Retinal pigment epithelial cell (primary cell): ENCODE measurements around the gene TRIOBP.
A peak's percentile ranks its signal among the peaks of the same experiment; 100 is the strongest.
"Not testable (repeated sequence)": the region's sequence is repeated elsewhere in the genome, so short reads cannot be mapped to it uniquely, and the experiment has no call there.

Experiments used
- DNase-seq: peaks from one replicate; pipeline ENCODE4 v3.0.0-alpha.2; 2010; ENCODE audit warnings: low read depth
- H3K4me3 ChIP-seq: 2 replicates; pipeline ENCODE4 v1.5.1; 2011; ENCODE audit warnings: mild to moderate bottlenecking, low read length, control low read depth, moderate library complexity
- TF ChIP-seq, protein P1 (sequence below): conservative IDR thresholded peaks from 2 replicates; pipeline ENCODE4 v1.5.1; 2011; ENCODE audit warnings: low read depth, low read length, control low read depth, inconsistent platforms

Gene TRIOBP

DNA sequence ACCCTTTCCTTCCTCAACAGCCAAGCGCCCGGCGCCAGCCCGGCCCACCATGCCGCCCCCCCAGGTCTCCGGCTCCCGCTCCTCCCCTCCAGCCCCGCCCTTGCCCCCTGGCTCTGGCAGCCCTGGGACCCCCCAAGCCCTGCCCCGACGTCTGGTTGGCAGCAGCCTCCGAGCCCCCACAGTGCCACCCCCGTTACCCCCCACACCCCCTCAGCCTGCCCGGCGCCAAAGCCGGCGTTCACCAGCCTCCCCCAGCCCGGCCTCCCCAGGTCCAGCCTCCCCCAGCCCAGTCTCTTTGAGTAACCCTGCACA is 41.6 kb upstream of the TRIOBP start:
- DNase-seq, result no peak
- TF ChIP-seq, protein P1, sequence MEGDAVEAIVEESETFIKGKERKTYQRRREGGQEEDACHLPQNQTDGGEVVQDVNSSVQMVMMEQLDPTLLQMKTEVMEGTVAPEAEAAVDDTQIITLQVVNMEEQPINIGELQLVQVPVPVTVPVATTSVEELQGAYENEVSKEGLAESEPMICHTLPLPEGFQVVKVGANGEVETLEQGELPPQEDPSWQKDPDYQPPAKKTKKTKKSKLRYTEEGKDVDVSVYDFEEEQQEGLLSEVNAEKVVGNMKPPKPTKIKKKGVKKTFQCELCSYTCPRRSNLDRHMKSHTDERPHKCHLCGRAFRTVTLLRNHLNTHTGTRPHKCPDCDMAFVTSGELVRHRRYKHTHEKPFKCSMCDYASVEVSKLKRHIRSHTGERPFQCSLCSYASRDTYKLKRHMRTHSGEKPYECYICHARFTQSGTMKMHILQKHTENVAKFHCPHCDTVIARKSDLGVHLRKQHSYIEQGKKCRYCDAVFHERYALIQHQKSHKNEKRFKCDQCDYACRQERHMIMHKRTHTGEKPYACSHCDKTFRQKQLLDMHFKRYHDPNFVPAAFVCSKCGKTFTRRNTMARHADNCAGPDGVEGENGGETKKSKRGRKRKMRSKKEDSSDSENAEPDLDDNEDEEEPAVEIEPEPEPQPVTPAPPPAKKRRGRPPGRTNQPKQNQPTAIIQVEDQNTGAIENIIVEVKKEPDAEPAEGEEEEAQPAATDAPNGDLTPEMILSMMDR, result no peak
- no peak overlapping the region for H3K4me3 ChIP-seq

DNA sequence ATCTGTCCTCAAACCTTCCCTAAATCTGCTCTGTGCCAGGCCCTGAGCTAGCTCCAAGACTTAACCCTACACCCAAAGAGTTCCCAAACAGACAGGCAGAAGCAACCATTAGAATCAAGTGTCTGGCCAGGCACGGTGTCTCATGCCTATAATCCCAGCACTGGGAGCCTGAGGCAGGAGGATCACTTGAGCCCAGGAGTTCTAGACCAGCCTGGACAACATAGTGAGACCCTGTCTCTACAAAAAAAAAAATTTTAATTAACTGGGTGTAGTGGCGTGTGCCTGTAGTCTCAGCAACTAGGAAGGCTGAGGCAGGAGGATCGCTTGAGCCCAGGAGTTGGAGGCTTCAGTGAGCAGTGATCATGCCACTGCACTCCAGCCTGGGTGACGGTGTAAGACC is 40.3 kb upstream of the TRIOBP start:
- not testable (repeated sequence) for H3K4me3 ChIP-seq, DNase-seq

DNA sequence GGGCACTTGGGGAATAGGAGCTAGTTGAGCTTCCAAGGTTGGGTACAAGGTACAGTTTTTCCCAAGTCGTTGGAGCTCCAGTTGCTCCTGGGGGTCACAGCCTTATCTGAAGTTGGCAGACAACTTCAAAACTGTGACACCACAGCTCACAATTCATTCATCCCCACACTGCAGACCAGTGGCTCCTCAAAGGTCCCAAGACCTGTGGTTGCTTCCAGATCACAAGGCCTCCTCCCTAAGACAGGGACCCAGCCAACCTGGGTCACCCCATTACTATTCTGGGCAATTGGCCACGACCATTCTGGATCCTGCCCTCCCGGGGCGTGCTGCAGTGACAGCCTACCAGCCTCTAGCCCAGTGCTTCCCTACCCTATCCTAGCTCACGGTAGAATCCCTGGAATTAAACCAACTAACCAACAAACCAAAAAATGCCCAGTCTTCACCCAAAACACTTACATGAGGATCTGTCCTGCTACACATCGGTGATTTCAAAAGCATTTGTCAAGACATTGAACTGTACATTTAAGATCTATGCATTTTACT is 39.2 kb upstream of the TRIOBP start:
- DNase-seq, result no peak
- TF ChIP-seq, protein P1, result no peak
- peak overlapping the region; percentile 71 for H3K4me3 ChIP-seq

DNA sequence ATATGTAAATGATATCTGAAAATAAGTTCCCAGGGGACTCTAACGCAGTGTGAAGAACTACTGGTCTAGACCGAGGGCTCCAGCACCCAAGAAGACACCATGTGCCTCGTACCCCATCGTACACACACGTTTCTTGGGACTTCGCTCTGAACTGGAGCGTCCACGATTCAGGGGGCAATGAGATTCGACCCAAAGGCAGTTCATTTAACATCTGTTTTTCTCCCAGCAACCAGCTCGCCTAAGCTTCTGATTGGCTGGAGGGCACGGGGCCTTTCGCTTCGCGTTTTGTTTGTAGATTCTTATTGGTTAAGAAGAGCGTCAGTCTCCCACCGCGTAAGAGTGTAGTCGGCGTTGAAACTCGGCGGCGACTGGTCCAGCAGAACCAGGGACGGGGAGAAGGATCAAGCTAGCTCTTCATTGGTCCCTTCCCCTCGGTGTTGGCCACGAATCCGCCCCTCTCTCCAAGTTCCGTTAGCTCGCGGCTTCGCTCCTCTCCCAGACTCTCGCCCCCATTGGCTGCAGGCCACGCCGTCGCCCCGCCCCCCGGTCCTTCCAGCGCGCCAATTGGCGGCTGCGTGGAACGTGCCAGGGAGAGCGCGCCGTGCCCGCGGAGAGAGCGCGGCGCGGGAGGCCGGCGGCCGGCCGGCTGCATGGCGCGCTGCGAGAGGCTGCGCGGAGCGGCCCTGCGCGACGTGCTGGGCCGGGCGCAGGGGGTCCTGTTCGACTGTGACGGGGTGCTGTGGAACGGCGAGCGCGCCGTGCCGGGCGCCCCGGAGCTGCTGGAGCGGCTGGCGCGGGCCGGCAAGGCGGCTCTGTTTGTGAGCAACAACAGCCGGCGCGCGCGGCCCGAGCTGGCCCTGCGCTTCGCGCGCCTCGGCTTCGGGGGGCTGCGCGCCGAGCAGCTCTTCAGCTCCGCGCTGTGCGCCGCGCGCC is 38.4 kb upstream of the TRIOBP start, which contains the start of gene PDXP:
TSS of gene PDXP (plus strand) at position 591 of the 933 bp plus-strand sequence. CDS start at position 651, 60 bp downstream.
- TF ChIP-seq, protein P1, result no peak
- peak; percentile 100 for DNase-seq
- peak within 1 kb of the TSS; percentile 71 for H3K4me3 ChIP-seq

DNA sequence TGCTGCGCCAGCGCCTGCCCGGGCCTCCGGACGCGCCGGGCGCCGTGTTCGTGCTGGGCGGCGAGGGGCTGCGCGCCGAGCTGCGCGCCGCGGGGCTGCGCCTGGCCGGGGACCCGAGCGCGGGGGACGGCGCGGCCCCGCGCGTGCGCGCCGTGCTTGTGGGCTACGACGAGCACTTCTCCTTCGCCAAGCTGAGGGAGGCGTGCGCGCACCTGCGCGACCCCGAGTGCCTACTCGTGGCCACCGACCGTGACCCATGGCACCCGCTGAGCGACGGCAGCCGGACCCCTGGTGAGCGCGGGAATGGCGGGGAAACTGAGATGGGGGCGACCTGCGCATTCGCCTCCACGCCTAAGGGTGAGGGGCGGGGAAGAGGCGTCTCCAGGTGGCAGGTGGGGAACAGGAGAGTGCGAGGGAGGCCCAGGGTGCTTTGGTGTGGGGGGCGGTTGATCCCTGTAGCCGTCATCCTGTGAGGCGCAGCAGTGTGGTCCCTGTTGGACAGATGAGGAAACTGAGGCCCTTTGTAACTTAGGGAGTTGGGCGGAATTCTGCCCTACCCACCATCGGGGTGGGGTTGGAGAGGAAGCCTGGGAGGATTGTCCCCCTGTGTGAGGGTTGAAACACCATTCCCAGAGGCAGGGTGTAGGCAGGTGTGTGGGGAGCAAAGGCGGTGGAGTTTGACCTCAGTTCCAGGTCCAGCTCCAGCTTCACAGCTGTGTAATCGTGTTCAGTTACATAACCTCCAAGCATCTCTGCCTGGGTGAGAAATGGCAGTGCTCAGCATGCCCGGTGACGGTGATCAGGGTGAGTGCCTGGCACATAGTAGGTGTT is 37.6 kb upstream of the TRIOBP start:
- TF ChIP-seq, protein P1, result no peak

DNA sequence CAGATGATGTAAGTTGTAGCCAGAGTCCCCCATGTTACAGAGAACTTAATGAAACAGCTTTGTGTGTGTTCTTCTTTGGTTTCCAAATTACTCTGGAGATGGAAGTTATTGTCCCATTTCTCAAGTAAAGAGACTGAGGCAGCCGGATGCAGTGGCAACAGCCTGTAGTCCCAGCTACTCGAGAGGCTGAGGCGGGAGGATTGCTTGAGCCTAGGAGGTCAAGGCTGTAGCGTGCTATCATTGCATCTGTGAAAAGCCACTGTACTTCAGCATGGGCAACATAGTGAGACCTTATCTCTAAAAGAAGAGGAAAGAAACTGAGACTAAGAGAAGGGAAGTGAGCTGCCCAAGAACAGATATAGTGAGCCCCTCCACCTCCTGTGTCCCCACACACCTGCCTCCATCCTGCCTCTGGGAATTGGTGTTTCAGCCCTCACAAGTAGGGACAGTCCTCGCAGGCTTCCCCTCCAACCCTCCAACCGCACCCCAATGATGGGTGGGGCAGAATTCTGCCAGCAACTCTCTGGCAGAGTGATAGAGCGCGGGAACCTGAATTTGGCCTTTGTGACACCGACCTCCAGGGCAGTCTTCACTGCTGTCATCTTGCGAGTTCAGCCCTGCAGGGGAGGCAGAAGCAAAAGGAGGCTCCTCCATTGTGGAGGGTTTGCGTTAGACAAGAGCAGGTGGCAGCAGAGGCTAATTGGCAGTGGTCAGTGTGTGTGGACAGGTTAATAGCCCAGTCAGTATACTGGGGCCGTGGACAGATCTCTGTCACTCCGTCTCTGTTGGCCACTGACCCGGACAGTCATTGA is 36.7 kb upstream of the TRIOBP start:
- TF ChIP-seq, protein P1, result no peak
- DNase-seq, result no peak
- H3K4me3 ChIP-seq, result peak overlapping the region; percentile 70

More for the DNA sequence above, 37.6 kb upstream of the TRIOBP start:
- peak overlapping the region; percentile 70 for H3K4me3 ChIP-seq
- DNase-seq, result no peak

DNA sequence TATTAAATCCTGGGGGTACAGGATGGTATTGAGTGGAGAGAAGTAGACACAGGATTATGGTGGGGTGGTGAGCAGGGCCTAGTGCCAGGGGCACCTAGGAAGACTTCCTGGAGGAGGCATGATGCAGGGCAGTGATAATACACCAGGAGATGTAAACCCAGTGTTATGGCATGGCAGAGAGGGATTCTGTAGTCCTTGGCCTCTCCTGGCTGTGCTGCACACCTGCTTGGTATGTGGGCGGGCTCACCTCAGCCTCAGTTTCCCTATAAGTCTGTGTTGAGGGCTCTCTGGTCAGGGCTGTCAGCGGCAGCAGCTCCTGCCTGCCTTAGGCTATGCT is 36.2 kb upstream of the TRIOBP start:
- DNase-seq, result no peak
- TF ChIP-seq, protein P1, result no peak
- no peak overlapping the region for H3K4me3 ChIP-seq
